SW 1271 (cell line): ENCODE measurements around the gene ATP6V0D1.

Source experiments
- DNase-seq, 2 experiments: peaks; one replicate each; lab custom pipeline; 2025; lab: John Stamatoyannopoulos, UW

The ATP6V0D1 gene

GRCh38 chr16:67392301-67393059 lies 88.5 kb downstream of the ATP6V0D1 start:
- no peak for DNase-seq

GRCh38 chr16:67391424-67392300 lies 89.3 kb downstream of the ATP6V0D1 start:
- peak in 1 of 2 experiments; percentile 14 for DNase-seq

GRCh38 chr16:67390816-67391423 lies 90.0 kb downstream of the ATP6V0D1 start:
- no peak for DNase-seq

- no peak for DNase-seq
These were observed 90.8 kb downstream of the ATP6V0D1 start for GRCh38 chr16:67389911-67390815.

- no peak for DNase-seq
These were observed 92.4 kb downstream of the ATP6V0D1 start for GRCh38 chr16:67388591-67388990.

GRCh38 chr16:67388191-67388590 lies 92.8 kb downstream of the ATP6V0D1 start:
- no peak for DNase-seq
